NCI-H2107 treated with DMSO at 0.1 percent for 48 hours (cell line): ENCODE data around the gene DAGLA.
"Not testable (repeated sequence)": the region's sequence is repeated elsewhere in the genome, so short reads cannot be mapped to it uniquely, and the experiment has no call there.

ENCODE experiments used
- DNase-seq: peaks from one replicate; lab custom pipeline; 2025; ENCODE audit not compliant: unreplicated experiment; lab: John Stamatoyannopoulos, UW

The DAGLA gene

GRCh38 chr11:61679893-61680621, at the start of gene DAGLA:
TSS of gene DAGLA (plus strand) at chr11:61680391. CDS start at chr11:61720156, 39,765 bp downstream.
- DNase-seq: no peak

GRCh38 chr11:61632096-61632495, 48.1 kb upstream of the DAGLA start:
- no peak for DNase-seq

- no peak for DNase-seq
Measured at GRCh38 chr11:61635304-61635703, 44.9 kb upstream of the DAGLA start.

GRCh38 chr11:61635787-61636186, 44.4 kb upstream of the DAGLA start:
- DNase-seq: no peak

- DNase-seq: no peak
Measured at GRCh38 chr11:61636676-61637075, 43.5 kb upstream of the DAGLA start.

- DNase-seq: no peak
Measured at GRCh38 chr11:61637277-61637676, 42.9 kb upstream of the DAGLA start.

- no peak for DNase-seq
Measured at GRCh38 chr11:61639816-61640443, 40.3 kb upstream of the DAGLA start.

GRCh38 chr11:61642162-61642561, 38.0 kb upstream of the DAGLA start:
- DNase-seq: no peak

- DNase-seq: no peak
Measured at GRCh38 chr11:61645179-61645868, 34.9 kb upstream of the DAGLA start.

GRCh38 chr11:61647529-61647928, 32.7 kb upstream of the DAGLA start:
- DNase-seq: no peak

GRCh38 chr11:61650781-61651571, 29.2 kb upstream of the DAGLA start:
- DNase-seq: peak; percentile 54

- DNase-seq: no peak
Measured at GRCh38 chr11:61652135-61652534, 28.1 kb upstream of the DAGLA start.

GRCh38 chr11:61654397-61654829, 25.8 kb upstream of the DAGLA start:
- no peak for DNase-seq

GRCh38 chr11:61655266-61656159, 24.7 kb upstream of the DAGLA start:
- DNase-seq: not testable (repeated sequence)

GRCh38 chr11:61656347-61657077, 23.7 kb upstream of the DAGLA start:
- DNase-seq: no peak

GRCh38 chr11:61657566-61658290, 22.5 kb upstream of the DAGLA start:
- DNase-seq: no peak

- no peak for DNase-seq
Measured at GRCh38 chr11:61659413-61660196, 20.6 kb upstream of the DAGLA start.

GRCh38 chr11:61660997-61661396, 19.2 kb upstream of the DAGLA start:
- not testable (repeated sequence) for DNase-seq
